Omental fat pad (tissue), 4 donors: ENCODE results near the gene TNMD. TPM values are rescaled to one million over a fixed set of nuclear protein-coding genes. Genes with fewer than 3 reads are reported as not detected.

Source experiments
- ATAC-seq: fragments of 150-250 bp; one replicate; pipeline ENCODE4 v1.9.1; 2016; ENCODE audit warnings: mild to moderate bottlenecking, moderate library complexity; ENCODE audit not compliant: low FRiP score
- DNase-seq: peaks from one replicate; pipeline ENCODE4 v3.0.0-alpha.2; 2019; ENCODE audit warnings: low spot score
- CTCF ChIP-seq, 3 donors: fragments of 450-650 bp; IDR thresholded peaks; one replicate each; pipeline ENCODE4 v1.5.1; 2016 to 2017; ENCODE audit warnings: antibody characterized with exemption in 3 of 3, mild to moderate bottlenecking in 3 of 3, moderate library complexity in 2 of 3
- total RNA-seq, 4 donors: library from RNA; depleted of rRNA; stranded (reverse); fragments of >200 nt; gene quantifications; one replicate each; pipeline ENCODE4 v1.1.0, GENCODE V29; 2016

The TNMD gene
- total RNA-seq, 4 donors from 2014 or later: 3.0 to 80.5 (median 18.1) TPM

- no peak for TF ChIP-seq CTCF (IDR thresholded peaks at IDR 0.05)
- no peak for ATAC-seq
- DNase-seq: no peak
Observed at GRCh38 chrX:100615005-100615404, 30.3 kb downstream of the TNMD start.

GRCh38 chrX:100623001-100623400 is 38.3 kb downstream of the TNMD start:
- DNase-seq (no peak), ATAC-seq (no peak)
- no peak for TF ChIP-seq CTCF (IDR thresholded peaks at IDR 0.05)

GRCh38 chrX:100625985-100626491 is 41.3 kb downstream of the TNMD start:
- TF ChIP-seq CTCF (IDR thresholded peaks at IDR 0.05): no peak
- DNase-seq: no peak
- ATAC-seq: no peak

DNA sequence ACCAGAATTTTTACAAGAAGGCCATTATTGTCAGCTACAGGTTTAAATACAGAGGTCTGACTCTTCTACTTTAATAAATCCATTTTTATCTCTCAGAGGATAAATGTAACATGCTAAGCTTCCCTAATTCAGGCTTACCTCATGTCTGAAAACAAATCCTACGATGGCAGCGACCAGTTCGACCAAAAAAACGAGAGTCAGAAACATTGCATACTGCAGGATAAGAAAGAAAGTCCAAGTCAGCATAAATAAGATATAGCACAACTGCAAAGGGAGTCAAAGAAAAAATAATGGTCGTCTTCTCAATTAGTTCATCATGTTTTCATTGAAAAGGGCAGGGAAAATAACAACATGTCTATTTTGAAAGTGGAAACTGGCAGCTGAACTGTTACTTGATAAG is 50.3 kb downstream of the TNMD start:
- no peak for TF ChIP-seq CTCF (IDR thresholded peaks at IDR 0.05)
- no peak for ATAC-seq
- no peak for DNase-seq

- DNase-seq: no peak
- peak; percentile 25 for ATAC-seq
- TF ChIP-seq CTCF (IDR thresholded peaks at IDR 0.05): no peak
Observed at GRCh38 chrX:100635989-100636320, 51.2 kb downstream of the TNMD start.

- DNase-seq (peak; percentile 54), ATAC-seq (peak; percentile 93)
- no peak for TF ChIP-seq CTCF (IDR thresholded peaks at IDR 0.05)
Observed at GRCh38 chrX:100636321-100636991, 51.7 kb downstream of the TNMD start, which contains the start of gene TSPAN6. Gene TSPAN6 (minus strand): TSS chrX:100636806. CDS start chrX:100636694, 112 bp downstream.

DNA sequence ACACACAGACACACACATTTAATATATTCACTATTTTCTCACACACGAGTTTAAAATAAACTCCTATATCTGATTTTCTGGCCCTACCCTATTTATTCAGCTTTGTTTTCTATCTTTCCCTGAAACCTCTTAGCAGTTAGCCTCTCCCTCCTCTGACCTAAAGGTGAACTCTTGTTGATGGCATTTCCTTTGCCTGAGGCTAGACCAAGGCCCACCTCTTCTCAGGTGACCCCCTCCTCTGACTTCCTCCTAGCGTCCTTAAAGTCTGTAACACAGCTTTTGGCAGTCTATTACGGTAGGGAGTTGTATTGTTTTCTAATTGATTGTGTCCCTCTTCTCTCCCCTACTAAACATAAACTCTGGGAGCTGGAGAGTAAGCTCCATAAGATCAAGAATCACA is 57.6 kb downstream of the TNMD start:
- no peak for DNase-seq
- no peak for ATAC-seq
- no peak for TF ChIP-seq CTCF (IDR thresholded peaks at IDR 0.05)
